HG02763 (cell line): Measurements from ENCODE around the gene GLO1.
A peak's percentile ranks its signal among the peaks of the same experiment; 100 is the strongest.

Experiments used
- ATAC-seq: cut with Tn5 transposase; IDR thresholded peaks from one replicate; pipeline ENCODE4 v1.9.1; 2021; ENCODE audit warnings: mild to moderate bottlenecking, moderate library complexity; ENCODE audit not compliant: unreplicated experiment

GLO1 gene

GRCh38 chr6:38673397-38674165 is 29.4 kb downstream of the GLO1 start:
- no peak for ATAC-seq

GRCh38 chr6:38671885-38672467 is 31.0 kb downstream of the GLO1 start:
- ATAC-seq = no peak

- ATAC-seq = no peak
These were observed 44.4 kb downstream of the GLO1 start for GRCh38 chr6:38658418-38659167.

GRCh38 chr6:38656896-38657295 is 46.0 kb downstream of the GLO1 start:
- no peak for ATAC-seq

- ATAC-seq = no peak
These were observed 48.7 kb downstream of the GLO1 start for GRCh38 chr6:38654263-38654662.

- ATAC-seq = no peak
These were observed 51.7 kb downstream of the GLO1 start for GRCh38 chr6:38651121-38651784.

GRCh38 chr6:38650207-38650752 is 52.7 kb downstream of the GLO1 start:
- no peak for ATAC-seq

- no peak for ATAC-seq
These were observed 53.2 kb downstream of the GLO1 start for GRCh38 chr6:38649744-38650143.

- ATAC-seq = no peak
These were observed 54.3 kb downstream of the GLO1 start for GRCh38 chr6:38648629-38649028.

GRCh38 chr6:38646166-38646878 is 56.6 kb downstream of the GLO1 start:
- no peak for ATAC-seq

- no peak for ATAC-seq
These were observed 58.0 kb downstream of the GLO1 start for GRCh38 chr6:38644951-38645350.

- ATAC-seq = peak; percentile 12
These were observed 62.6 kb downstream of the GLO1 start for GRCh38 chr6:38640216-38640909.

GRCh38 chr6:38639498-38640215 is 63.3 kb downstream of the GLO1 start, which contains the start of gene BTBD9:
BTBD9 (minus strand) TSS chr6:38639929.
- ATAC-seq = peak; percentile 76

GRCh38 chr6:38638941-38639497 is 63.9 kb downstream of the GLO1 start:
- peak; percentile 24 for ATAC-seq

- ATAC-seq = no peak
These were observed 65.2 kb downstream of the GLO1 start for GRCh38 chr6:38637756-38638155.

- ATAC-seq = no peak
These were observed 66.9 kb downstream of the GLO1 start for GRCh38 chr6:38636027-38636426.

- no peak for ATAC-seq
These were observed 68.4 kb downstream of the GLO1 start for GRCh38 chr6:38634518-38634917.

- ATAC-seq = no peak
These were observed 70.5 kb downstream of the GLO1 start for GRCh38 chr6:38632490-38632889.
